Spleen (tissue), 11 donors: ENCODE measurements around the gene TRIM9. TPM values are rescaled to one million over a fixed set of nuclear protein-coding genes. Genes with fewer than 3 reads are reported as not detected.

Source experiments
- DNase-seq: peaks from one replicate; pipeline ENCODE4 v3.0.0-alpha.2; 2020
- H3K27ac ChIP-seq, 8 donors: fragments of 200-600 bp; sonication (generic) in 7 of 8; 1 replicate in 4 of 8; 2 replicates in 4 of 8; pipeline versions ENCODE4 v1.5.0 to v1.8.0; 2016 to 2021; ENCODE audit warnings: inconsistent platforms in 4 of 8, mild to moderate bottlenecking in 4 of 8, moderate library complexity in 1 of 8
- H3K27me3 ChIP-seq, 7 donors: fragments of 200-600 bp; sonication (generic) in 6 of 7; replicated peaks in 1 of 7; 1 replicate in 4 of 7; 2 replicates in 3 of 7; pipeline versions ENCODE4 v1.5.0 to v1.8.0; 2016 to 2021; ENCODE audit warnings: inconsistent platforms in 3 of 7, mild to moderate bottlenecking in 1 of 7
- H3K36me3 ChIP-seq, 6 donors: fragments of 200-600 bp; sonication (generic) in 5 of 6; 1 replicate in 4 of 6; 2 replicates in 2 of 6; pipeline versions ENCODE4 v1.5.0 to v1.8.0; 2016 to 2021; ENCODE audit warnings: inconsistent platforms in 2 of 6
- H3K4me1 ChIP-seq, 6 donors: fragments of 200-600 bp; sonication (generic) in 5 of 6; 1 replicate in 3 of 6; 2 replicates in 3 of 6; pipeline versions ENCODE4 v1.5.0 to v1.8.0; 2016 to 2021; ENCODE audit warnings: inconsistent platforms in 3 of 6
- H3K4me3 ChIP-seq, 8 donors: fragments of 200-600 bp; sonication (generic) in 7 of 8; 1 replicate in 4 of 8; 2 replicates in 4 of 8; pipeline versions ENCODE4 v1.5.0 to v1.8.0; 2016 to 2021; ENCODE audit warnings: inconsistent platforms in 4 of 8, mild to moderate bottlenecking in 4 of 8, moderate library complexity in 2 of 8
- H3K9me3 ChIP-seq, 8 donors: fragments of 200-600 bp; sonication (generic) in 7 of 8; 1 replicate in 4 of 8; 2 replicates in 4 of 8; pipeline versions ENCODE4 v1.5.0 to v1.8.0; 2016 to 2021; ENCODE audit warnings: inconsistent platforms in 4 of 8
- POLR2A ChIP-seq, 3 donors: fragments of 450-650 bp; IDR thresholded peaks; one replicate each; pipeline ENCODE4 v1.5.1; 2017; ENCODE audit warnings: antibody characterized with exemption in 3 of 3, mild to moderate bottlenecking in 1 of 3
- POLR2AphosphoS5 ChIP-seq, 3 donors: sonication (generic); formaldehyde crosslinking; IDR thresholded peaks; one replicate each; pipeline ENCODE4 v1.5.1; 2017; ENCODE audit warnings: antibody characterized with exemption in 3 of 3
- WGBS, 5 donors: extraction: QIAGEN DNeasy Blood & Tissue Kit in 3 of 5; methylation state at CpG; one replicate each; pipeline versions ENCODE4 v1.1.5 to v1.1.7; 2013 to 2018; 5-methylcytosine and 5-hydroxymethylcytosine counted together
- intact Hi-C: fragments of 100-400 bp; cut with DNase I; formaldehyde crosslinking; loops from one replicate; pipeline ENCODE4 v1.15.0; 2023; ENCODE audit warnings: low total_unique reads
- polyA plus RNA-seq, 3 donors: library from polyadenylated mRNA; stranded (reverse); fragments of 200-250 nt; gene quantifications; one replicate each; pipeline ENCODE4 v1.2.1, GENCODE V29; 2013
- total RNA-seq, 7 donors: library from RNA; depleted of rRNA in 3 of 7; stranded (reverse); fragments of >200 nt in 3 of 7; fragmentation: NEBNext Ultra II Directional in 4 of 7; extraction: Animal tissue kit (Norgen Biotek cat#: 25700) in 4 of 7; gene quantifications; one replicate each; pipeline versions ENCODE4 v1.1.0 to v1.2.1, GENCODE V29; 2016 to 2021
- TF ChIP-seq, protein P1 (sequence below), 11 experiments: fragments of 200-600 bp in 7 of 11; fragments of 450-650 bp in 4 of 11; sonication (generic) in 4 of 11; IDR thresholded peaks in 8 of 11; conservative IDR thresholded peaks in 3 of 11; 1 replicate in 7 of 11; 2 replicates in 4 of 11; pipeline versions ENCODE4 v1.4.0 to v1.8.0; 2016 to 2021; ENCODE audit warnings: antibody characterized with exemption in 11 of 11, inconsistent platforms in 4 of 11, mild to moderate bottlenecking in 1 of 11
- donor health status: healthy with polysubstance abuse.
- donor health status: DM: no; HTN: no; CAD: no; lungs with moderate emphysema.
- donor health status: DM: no; HTN: no; CAD: no.
- donor health status: Bipolar disorder and iron deficiency.
- donor health status: healthy.
- donor health status: DM: no; HTN: no; CAD: no.
- donor health status: DM: yes; HTN: yes; CAD: no.

The TRIM9 gene
- total and polyA plus RNA-seq, 10 donors: 0.03 to 3.1 (median 1.1) TPM

DNA sequence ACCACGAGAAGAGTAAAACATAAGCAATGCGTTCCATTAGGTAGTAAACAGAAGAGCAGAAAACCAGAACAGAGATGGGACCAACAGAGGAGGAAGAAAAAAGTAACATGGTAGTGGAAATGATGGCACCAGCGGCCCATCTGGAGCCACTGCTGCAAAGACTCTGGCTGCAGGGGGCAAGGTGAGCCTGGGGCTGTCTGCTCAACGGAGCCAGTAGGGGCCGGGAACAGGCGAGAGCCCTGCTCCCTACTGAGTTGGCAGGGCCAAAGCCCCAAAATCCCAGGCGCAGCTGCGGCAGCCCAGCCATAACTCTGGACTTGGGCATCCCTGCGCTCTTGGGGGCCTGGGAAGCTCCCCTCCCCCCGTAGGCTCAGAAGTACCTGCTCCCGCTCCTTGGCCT, 122.2 kb downstream of the TRIM9 start:
- TF ChIP-seq, protein P1, sequence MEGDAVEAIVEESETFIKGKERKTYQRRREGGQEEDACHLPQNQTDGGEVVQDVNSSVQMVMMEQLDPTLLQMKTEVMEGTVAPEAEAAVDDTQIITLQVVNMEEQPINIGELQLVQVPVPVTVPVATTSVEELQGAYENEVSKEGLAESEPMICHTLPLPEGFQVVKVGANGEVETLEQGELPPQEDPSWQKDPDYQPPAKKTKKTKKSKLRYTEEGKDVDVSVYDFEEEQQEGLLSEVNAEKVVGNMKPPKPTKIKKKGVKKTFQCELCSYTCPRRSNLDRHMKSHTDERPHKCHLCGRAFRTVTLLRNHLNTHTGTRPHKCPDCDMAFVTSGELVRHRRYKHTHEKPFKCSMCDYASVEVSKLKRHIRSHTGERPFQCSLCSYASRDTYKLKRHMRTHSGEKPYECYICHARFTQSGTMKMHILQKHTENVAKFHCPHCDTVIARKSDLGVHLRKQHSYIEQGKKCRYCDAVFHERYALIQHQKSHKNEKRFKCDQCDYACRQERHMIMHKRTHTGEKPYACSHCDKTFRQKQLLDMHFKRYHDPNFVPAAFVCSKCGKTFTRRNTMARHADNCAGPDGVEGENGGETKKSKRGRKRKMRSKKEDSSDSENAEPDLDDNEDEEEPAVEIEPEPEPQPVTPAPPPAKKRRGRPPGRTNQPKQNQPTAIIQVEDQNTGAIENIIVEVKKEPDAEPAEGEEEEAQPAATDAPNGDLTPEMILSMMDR (IDR thresholded peaks at IDR 0.05 in 8 of 11, conservative IDR thresholded peaks at IDR 0.05 in 3 of 11): no peak
- no peak for TF ChIP-seq POLR2A (IDR thresholded peaks at IDR 0.05)
- no peak for TF ChIP-seq POLR2AphosphoS5 (IDR thresholded peaks at IDR 0.05)

DNA sequence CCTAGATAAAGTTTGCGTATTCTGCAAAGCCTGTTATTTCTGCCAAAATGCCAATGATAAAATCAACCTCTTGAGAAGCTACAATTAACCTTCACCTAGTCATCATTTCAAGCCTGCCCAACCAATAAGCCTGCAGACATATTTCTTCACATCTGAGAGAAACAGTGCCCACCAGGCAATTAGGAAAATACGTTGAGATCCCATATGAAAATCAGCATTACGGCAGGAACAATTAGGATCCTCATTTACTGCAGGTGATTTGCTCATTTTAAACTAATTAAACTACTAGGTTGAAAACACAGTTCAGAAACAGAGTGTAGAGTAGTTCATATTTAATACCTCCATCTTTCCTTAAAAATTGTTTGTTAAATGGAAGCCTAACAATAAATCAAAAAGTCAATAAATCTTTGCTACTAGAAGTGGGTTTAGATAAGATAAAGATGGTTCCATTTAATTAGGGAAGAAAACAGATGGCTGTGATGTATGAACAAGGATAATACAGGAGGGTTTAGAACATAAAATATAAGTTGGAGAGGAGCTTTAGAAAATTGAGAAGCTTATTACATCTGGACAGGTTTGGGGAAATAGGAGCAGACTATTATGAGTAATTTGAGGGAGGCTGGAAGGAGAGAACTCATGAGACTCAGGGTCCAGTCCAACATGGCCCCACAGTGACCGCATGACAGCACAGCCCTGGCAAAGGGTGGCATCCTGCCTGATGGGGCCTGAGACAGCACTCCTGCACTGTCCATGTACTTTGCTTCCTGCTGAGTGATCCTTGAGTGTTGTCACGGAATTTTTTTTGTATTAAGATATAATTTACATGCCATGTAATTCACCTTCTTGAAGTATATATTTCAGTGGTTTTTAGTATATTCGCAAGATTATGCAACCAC, 123.8 kb downstream of the TRIM9 start:
- TF ChIP-seq, protein P1 (IDR thresholded peaks at IDR 0.05 in 8 of 11, conservative IDR thresholded peaks at IDR 0.05 in 3 of 11): no peak
- no peak for TF ChIP-seq POLR2AphosphoS5 (IDR thresholded peaks at IDR 0.05)
- no peak for TF ChIP-seq POLR2A (IDR thresholded peaks at IDR 0.05)

More for the DNA sequence above, 122.2 kb downstream of the TRIM9 start:
- no peak overlapping the region for H3K27ac ChIP-seq
- H3K9me3 ChIP-seq: no peaks in the 10 kb centered on the region
- 89 to 97% (median 92%) methylated on average over 10 to 11 of the region's 11 CpGs for WGBS, 5 donors
- no peak overlapping the region for H3K4me3 ChIP-seq
- H3K36me3 ChIP-seq: no peaks in the 10 kb centered on the region
- peaks cover 0 to 7% (median 0%) of the 10 kb centered on the region in 6 donors for H3K4me1 ChIP-seq
- H3K27me3 ChIP-seq: no peaks in the 10 kb centered on the region
- intact Hi-C loops: no loop called here
- no peak for DNase-seq

DNA sequence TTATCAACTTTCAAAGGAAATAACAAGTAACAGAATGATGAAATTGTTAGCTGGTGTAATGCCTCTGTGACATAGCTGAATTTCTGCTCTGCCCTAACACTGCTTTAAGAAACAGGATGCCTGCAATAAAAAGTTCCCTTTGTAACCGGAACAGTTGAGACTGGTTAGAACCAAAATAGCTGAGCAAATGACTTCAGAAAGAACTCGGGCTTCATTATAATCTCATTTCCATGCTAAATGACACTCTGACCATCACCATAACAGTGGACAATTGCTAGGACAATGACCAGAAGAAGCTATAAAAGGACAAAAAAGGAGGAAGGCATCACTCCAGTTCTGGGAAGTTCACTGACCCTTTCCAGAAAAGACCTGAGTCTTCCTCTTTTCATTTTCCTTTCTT, 127.1 kb downstream of the TRIM9 start:
- intact Hi-C loops: no loop called here
- H3K36me3 ChIP-seq: no peaks in the 10 kb centered on the region
- peaks cover 0 to 19% (median 0%) of the 10 kb centered on the region in 6 donors for H3K4me1 ChIP-seq
- no peak for DNase-seq
- no peaks in the 10 kb centered on the region for H3K9me3 ChIP-seq
- peak overlapping the region in 7 of 8 donors; percentile 42 to 89 (median 83) for H3K27ac ChIP-seq
- TF ChIP-seq POLR2A (IDR thresholded peaks at IDR 0.05) (no peak), POLR2AphosphoS5 (IDR thresholded peaks at IDR 0.05) (no peak)
- TF ChIP-seq, protein P1 (IDR thresholded peaks at IDR 0.05 in 8 of 11, conservative IDR thresholded peaks at IDR 0.05 in 3 of 11): no peak
- no peaks in the 10 kb centered on the region for H3K27me3 ChIP-seq
- WGBS, 5 donors: 7 to 19% (median 10%) methylated on average over 2 of the region's 2 CpGs
- peak overlapping the region in 1 of 8 donors; percentile 29 for H3K4me3 ChIP-seq

More for the DNA sequence above, 123.8 kb downstream of the TRIM9 start:
- DNase-seq: no peak
- no peak overlapping the region for H3K4me3 ChIP-seq
- intact Hi-C loops: no loop called here
- WGBS, 5 donors: 83 to 94% (median 87%) methylated on average over 6 of the region's 6 CpGs
- no peaks in the 10 kb centered on the region for H3K9me3 ChIP-seq
- no peaks in the 10 kb centered on the region for H3K27me3 ChIP-seq
- no peaks in the 10 kb centered on the region for H3K36me3 ChIP-seq
- no peak overlapping the region for H3K27ac ChIP-seq
- peaks cover 0 to 14% (median 0%) of the 10 kb centered on the region in 6 donors for H3K4me1 ChIP-seq

DNA sequence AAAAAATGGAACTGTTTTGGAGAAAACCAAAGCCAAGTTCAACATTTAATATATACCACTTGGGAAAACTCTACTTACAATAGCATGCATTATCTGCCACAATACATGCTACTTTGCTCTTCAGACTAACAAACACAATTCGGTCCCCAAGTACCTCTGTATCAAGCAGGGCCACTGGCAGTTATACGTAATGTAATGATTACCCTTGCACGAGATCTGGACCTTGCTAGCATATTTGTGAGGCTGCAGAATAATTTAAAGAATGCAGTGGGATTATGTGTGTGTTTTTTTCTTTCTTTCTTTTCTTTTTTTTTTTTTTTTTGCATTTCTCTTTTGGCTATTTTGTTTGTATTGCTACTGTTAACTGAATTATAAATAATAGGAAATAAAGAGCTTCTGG, 127.8 kb downstream of the TRIM9 start:
- H3K27ac ChIP-seq: peak overlapping the region in 7 of 8 donors; percentile 42 to 89 (median 83)
- H3K4me3 ChIP-seq: peak overlapping the region in 1 of 8 donors; percentile 29
- DNase-seq: no peak
- no peaks in the 10 kb centered on the region for H3K9me3 ChIP-seq
- intact Hi-C loops: no loop called here
- 51 to 84% (median 64%) methylated on average over 3 of the region's 3 CpGs for whole genome bisulfite sequencing, 5 donors
- TF ChIP-seq, protein P1 (IDR thresholded peaks at IDR 0.05 in 8 of 11, conservative IDR thresholded peaks at IDR 0.05 in 3 of 11): no peak
- no peak for TF ChIP-seq POLR2AphosphoS5 (IDR thresholded peaks at IDR 0.05)
- no peak for TF ChIP-seq POLR2A (IDR thresholded peaks at IDR 0.05)
- H3K4me1 ChIP-seq: peaks cover 0 to 19% (median 0%) of the 10 kb centered on the region in 6 donors
- H3K36me3 ChIP-seq: no peaks in the 10 kb centered on the region
- H3K27me3 ChIP-seq: no peaks in the 10 kb centered on the region
